Right cardiac atrium (tissue), 5 donors: ENCODE data around the gene KEAP1. TPM values are rescaled to one million over a fixed set of nuclear protein-coding genes. Genes with fewer than 3 reads are reported as not detected.

Experiments used
- ATAC-seq, 2 donors: fragments of 200-7000 bp; cut with Tn5 transposase; one replicate each; pipeline versions ENCODE4 v1.8.0 to v1.9.1; 2020; ENCODE audit warnings: moderate library complexity in 2 of 2, mild to moderate bottlenecking in 1 of 2
- DNase-seq, 3 donors: peaks; one replicate each; pipeline ENCODE4 v3.0.0-alpha.2; 2020
- H3K27ac ChIP-seq: one replicate; pipeline ENCODE4 v1.5.1; 2013; ENCODE audit warnings: mild to moderate bottlenecking, low read length, control low read depth, moderate library complexity
- H3K27me3 ChIP-seq: one replicate; pipeline ENCODE4 v1.6.1; 2013; ENCODE audit not compliant: control insufficient read depth, insufficient read depth
- H3K4me1 ChIP-seq: one replicate; pipeline ENCODE4 v1.6.1; 2013; ENCODE audit warnings: low read length; ENCODE audit not compliant: control insufficient read depth, insufficient read depth
- H3K4me3 ChIP-seq: one replicate; pipeline ENCODE4 v1.5.1; 2013; ENCODE audit warnings: low read length, control low read depth
- H3K9me3 ChIP-seq: one replicate; pipeline ENCODE4 v1.6.1; 2013; ENCODE audit warnings: low read length; ENCODE audit not compliant: control insufficient read depth
- whole genome bisulfite sequencing: extraction: QIAGEN DNeasy Blood & Tissue Kit; methylation state at CpG from one replicate; pipeline ENCODE4 v1.1.7; 2013; 5-methylcytosine and 5-hydroxymethylcytosine counted together
- intact Hi-C, 4 donors: fragments of 100-400 bp; cut with DNase I; formaldehyde crosslinking; loops; one replicate each; pipeline versions ENCODE4 v1.11.0 to v1.14.0; 2022 to 2023
- polyA plus RNA-seq: library from polyadenylated mRNA; stranded (reverse); fragments of 200-250 nt; gene quantifications from one replicate; pipeline ENCODE4 v1.2.3, GENCODE V29; 2013
- total RNA-seq, 4 donors: library from RNA; stranded (reverse); fragmentation: NEBNext Ultra II Directional; extraction: Animal tissue kit (Norgen Biotek cat#: 25700); gene quantifications; one replicate each; pipeline ENCODE4 v1.2.1, GENCODE V29; 2021
- donor health status: healthy with polysubstance abuse.
- donor health status: DM: no; HTN: yes; CAD: no.
- donor health status: DM: no; HTN: no; CAD: no.
- donor health status: DM: no; HTN: yes; CAD: no; lungs with severe emphysema.
- donor health status: DM: yes; HTN: yes; CAD: no.

Gene KEAP1
- total and polyA plus RNA-seq, 5 donors: 48.0 to 74.6 (median 62.1) TPM

DNA sequence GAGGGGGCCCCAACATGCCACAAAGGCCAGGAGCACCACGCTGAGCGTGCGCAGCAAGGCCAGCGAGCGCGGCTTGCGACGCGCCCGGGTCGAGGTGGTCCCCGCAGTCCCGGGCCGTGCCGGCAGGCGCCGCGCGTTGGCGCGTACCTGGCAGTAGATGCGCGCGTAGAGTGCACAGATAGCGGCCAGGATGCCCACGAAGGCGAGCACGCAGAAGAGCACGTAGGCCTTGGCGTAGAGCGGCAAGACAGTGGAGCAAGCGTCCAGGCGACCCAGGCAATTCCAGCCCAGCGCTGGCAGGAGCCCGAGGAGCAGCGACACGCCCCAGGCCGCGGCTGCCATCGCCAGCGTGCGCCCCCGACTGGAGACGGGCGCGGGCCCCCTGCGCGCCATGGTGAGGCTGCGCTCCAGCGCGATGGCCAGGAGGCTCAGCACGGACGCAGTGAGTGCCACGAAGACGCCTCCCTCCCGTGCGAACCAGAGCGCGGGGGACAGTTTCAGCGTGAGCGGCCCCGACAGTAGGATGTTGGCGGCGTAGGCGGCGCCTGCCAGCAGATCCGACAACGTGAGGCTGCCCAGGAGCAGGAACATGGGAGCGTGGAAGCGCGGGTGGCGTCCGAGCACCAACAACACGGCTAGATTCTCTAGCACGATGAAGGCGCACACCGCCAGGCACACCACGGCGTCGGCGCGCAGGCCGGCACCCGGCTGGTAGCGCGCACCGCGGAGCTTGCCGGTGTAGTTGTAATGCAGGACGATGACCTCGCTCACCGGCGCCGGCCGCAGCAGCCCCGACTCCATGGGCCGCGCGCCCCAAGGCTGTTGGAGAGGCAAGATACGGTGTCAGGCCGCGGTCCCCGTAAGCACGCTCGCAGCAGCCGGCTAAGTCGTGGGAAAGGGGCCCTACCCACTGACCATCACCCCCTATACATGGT lies 11.3 kb upstream of the KEAP1 start:
- Histone ChIP-seq H3K4me1 (no peaks in the 10 kb centered on the region), H3K9me3 (no peaks in the 10 kb centered on the region), H3K27ac (no peak overlapping the region), H3K27me3 (no peaks in the 10 kb centered on the region), H3K4me3 (no peak overlapping the region)
- WGBS: 17% methylated on average over 107 of the region's 107 CpGs
- intact Hi-C loops: no loop called here
- ATAC-seq (no peak), DNase-seq (no peak)

DNA sequence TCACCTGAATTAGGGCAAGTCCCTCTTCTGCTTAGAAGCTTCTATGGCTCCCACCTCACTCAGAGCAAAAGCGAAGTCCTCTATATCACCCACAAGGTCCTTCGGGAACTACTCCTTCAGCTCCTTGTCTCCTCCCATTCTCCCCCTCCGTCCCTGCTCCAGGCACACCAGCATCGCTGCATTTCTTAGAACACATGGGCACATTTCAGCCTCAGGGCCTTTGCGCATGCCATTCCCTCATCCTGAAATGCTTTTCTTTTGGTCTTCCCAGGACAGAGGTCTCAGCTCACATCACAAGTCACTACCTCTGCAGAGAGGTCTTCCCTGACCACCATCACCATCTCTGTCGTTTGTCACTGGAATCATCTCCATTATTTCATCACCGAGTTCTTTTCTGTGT lies 10.1 kb upstream of the KEAP1 start:
- DNase-seq (no peak), ATAC-seq (no peak)
- WGBS: 82% methylated on average over 7 of the region's 7 CpGs
- intact Hi-C loops: no loop called here
- no peaks in the 10 kb centered on the region for H3K9me3 ChIP-seq
- no peak overlapping the region for H3K4me3 ChIP-seq
- no peak overlapping the region for H3K27ac ChIP-seq
- no peaks in the 10 kb centered on the region for H3K4me1 ChIP-seq
- no peaks in the 10 kb centered on the region for H3K27me3 ChIP-seq

DNA sequence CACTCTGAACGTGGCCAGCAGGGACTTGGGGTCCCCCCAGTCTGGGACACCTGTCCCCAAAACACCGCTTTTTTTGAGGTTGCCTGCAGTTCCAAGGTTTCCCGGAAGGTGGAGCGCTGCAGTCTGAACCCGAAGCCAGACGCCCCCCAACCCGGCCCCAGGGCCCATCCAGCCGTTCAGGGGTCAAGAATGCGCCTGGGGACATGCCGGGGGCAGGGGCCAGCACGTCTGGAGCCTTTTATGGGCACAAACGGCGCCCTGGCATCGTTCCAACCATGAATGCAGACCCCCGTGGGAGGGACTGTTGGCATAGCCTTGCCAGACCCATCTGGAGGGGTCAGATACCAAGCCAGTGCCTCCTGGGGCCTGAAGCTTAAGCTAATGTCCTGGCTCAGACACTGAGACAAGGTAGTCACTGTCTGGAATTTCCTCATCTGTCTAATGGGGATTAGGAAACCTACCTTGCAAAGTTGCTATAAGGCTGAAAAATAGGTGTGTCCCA lies 7.2 kb upstream of the KEAP1 start:
- ATAC-seq: no peak
- Histone ChIP-seq H3K9me3 (no peaks in the 10 kb centered on the region), H3K4me1 (no peaks in the 10 kb centered on the region), H3K27ac (no peak overlapping the region), H3K27me3 (no peaks in the 10 kb centered on the region), H3K4me3 (no peak overlapping the region)
- intact Hi-C loops: no loop called here
- WGBS: 7% methylated on average over 15 of the region's 15 CpGs
- DNase-seq: peak in 2 of 3 donors; percentile 18 to 65

DNA sequence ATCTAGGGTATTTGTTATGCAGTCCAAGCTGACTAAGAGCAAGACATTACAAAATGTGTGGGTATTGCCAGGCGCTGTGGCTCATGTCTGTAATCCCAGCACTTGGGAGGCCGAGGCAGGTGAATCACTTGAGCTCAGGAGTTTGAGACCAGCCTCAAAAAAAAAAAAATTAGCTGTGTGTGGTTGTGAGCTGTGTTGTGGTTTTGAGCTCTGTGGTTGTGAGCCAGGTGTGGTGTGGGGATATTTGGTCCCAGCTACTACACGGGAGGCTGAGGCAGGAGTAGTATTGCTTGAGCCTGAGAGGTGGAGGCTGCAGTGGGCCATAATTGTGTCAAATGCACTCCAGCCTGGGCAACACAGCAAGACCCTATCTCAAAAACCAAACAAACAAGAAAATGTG lies 5.6 kb upstream of the KEAP1 start:
- WGBS: 87% methylated on average over 3 of the region's 3 CpGs

DNA sequence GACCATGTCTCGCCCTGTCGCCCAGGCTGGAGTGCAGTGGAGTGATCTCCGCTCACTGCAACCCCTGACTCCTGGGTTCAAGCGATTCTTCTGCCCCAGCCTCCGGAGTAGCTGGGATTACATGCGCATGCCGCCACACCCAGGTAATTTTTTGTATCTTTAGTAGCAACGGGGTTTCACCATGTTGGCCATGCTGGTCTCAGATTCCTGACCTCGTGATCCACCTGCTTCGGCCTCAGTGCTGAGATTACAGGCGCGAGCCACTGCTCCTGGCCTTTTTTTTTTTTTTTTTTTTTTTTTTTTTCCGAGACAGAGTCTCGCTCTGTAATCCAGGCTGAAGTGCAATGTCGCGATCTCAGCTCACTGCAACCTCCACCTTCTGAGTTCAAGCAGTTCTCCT lies 4.9 kb upstream of the KEAP1 start:
- H3K4me3 ChIP-seq: no peak overlapping the region
- no peaks in the 10 kb centered on the region for H3K9me3 ChIP-seq
- no peaks in the 10 kb centered on the region for H3K27me3 ChIP-seq
- 90% methylated on average over 16 of the region's 16 CpGs for WGBS
- intact Hi-C loops: loop anchor here in 2 of 4 donors (10.0 kb wide), 2 partner anchors 57 to 67 kb away; partner anchors contain the start of genes CDKN2D (in 1 of the 2) and KRI1 (in 1 of the 2)
- no peak overlapping the region for H3K27ac ChIP-seq
- DNase-seq (no peak), ATAC-seq (no peak)
- no peaks in the 10 kb centered on the region for H3K4me1 ChIP-seq

More for the DNA sequence above, 5.6 kb upstream of the KEAP1 start:
- no peak for ATAC-seq
- DNase-seq: no peak
- Histone ChIP-seq H3K9me3 (no peaks in the 10 kb centered on the region), H3K4me1 (no peaks in the 10 kb centered on the region), H3K27ac (no peak overlapping the region), H3K27me3 (no peaks in the 10 kb centered on the region), H3K4me3 (no peak overlapping the region)
- intact Hi-C loops: loop anchor here in 2 of 4 donors (10.0 kb wide), 2 partner anchors 56 to 66 kb away; partner anchors contain the start of genes CDKN2D (in 1 of the 2) and KRI1 (in 1 of the 2)

DNA sequence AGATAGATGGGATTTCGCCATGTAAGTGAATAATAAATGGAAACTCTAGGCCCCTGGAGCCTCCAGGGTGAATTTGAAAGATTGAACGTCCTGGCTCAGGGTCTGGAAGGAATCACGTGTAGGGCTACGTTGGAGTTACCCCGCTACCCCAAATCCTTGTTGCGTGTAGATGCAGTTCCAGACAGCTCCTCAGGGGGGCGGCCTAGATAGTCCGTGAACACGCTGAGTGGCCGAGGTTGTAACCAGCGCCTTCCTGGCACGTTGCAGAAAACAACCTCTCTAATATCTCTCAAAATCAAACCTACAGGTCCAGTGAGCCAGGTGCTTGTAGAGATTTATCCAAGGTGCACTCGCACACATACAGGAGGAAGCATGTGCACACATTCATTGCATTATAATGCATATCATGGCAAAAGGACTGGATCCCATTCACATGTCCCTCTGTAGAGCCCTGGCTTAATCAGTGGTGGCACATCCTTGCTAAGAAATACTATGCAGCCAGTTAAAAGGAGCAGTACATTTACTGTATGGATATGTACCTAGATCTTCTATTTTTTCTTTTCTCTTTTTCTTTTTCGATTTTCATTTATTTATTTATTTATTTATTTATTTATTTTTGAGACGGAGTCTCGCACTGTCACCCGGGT lies 2.5 kb upstream of the KEAP1 start:
- ATAC-seq (no peak), DNase-seq (peak; percentile 70 to 89 (median 87))
- intact Hi-C loops: loop anchor here in 2 of 4 donors (10.0 kb wide), 2 partner anchors 59 to 69 kb away; partner anchors contain the start of genes CDKN2D (in 1 of the 2) and KRI1 (in 1 of the 2)
- H3K27me3 ChIP-seq: no peaks in the 10 kb centered on the region
- 30% methylated on average over 17 of the region's 17 CpGs for WGBS
- H3K27ac ChIP-seq: no peak overlapping the region
- no peaks in the 10 kb centered on the region for H3K9me3 ChIP-seq
- H3K4me3 ChIP-seq: no peak overlapping the region
- H3K4me1 ChIP-seq: no peaks in the 10 kb centered on the region

DNA sequence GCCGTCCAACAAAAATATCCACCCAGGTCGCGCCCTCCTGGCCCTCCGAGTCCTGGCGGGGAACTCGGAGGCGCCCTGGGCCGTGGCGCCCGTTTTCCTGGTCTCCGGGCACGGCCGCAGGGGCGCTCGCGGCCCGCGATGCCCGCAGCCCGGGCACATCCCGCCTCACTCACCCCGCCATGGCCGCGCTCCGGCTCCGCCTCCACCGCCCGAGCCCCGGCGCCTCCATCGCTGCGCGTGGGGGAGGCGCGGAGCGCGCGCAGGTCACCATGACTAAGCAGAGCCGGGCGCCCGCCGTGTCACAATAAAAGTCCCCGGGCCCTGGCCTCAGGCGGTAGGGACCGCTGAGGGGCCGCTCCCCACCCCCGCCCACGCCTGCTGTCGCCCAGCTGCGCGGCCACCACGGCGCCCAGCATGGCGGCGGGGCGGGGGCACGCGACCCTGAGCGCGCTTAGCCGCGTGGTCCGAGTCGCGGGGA lies 593 bp downstream of the KEAP1 start:
- under 1% methylated on average over 65 of the region's 65 CpGs for WGBS
- Histone ChIP-seq H3K27me3 (no peaks in the 10 kb centered on the region), H3K27ac (peak overlapping the region; percentile 95), H3K9me3 (no peaks in the 10 kb centered on the region), H3K4me1 (no peaks in the 10 kb centered on the region), H3K4me3 (peak overlapping the region; percentile 90)
- peak; percentile 96 to 97 for ATAC-seq
- DNase-seq: peak; percentile 95 to 98 (median 98)
- intact Hi-C loops: loop anchor here in 2 of 4 donors (10.0 kb wide), 2 partner anchors 62 to 72 kb away; partner anchors contain the start of genes CDKN2D (in 1 of the 2) and KRI1 (in 1 of the 2)

DNA sequence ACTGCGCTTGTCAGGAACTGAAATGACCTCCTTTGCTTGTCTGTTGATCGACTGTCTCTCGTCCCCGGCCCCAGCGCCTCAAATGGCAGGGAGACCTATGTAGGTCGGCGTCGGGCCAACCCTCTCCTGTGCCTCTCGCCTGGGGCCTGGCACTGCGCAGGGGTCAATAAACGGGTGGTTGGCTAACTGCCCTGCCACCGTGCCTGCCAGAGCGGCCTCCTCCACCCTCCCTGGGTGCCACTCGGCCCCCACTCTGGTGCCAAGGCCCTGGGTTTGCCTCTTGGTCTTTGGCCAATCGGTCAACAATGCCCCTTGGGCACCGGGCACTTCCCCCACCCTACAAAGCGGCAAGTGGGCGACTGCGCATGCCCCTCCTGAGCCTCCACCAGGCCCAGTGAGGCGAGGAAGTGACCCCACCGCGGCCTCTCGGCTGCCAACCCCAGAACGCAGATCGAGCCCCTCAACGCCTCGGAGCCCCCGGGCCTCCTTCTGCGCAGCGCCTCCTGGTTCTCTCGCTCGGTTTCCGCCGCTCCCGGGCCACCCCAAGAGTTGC lies 1.1 kb downstream of the KEAP1 start:
- Histone ChIP-seq H3K9me3 (no peaks in the 10 kb centered on the region), H3K27me3 (no peaks in the 10 kb centered on the region), H3K4me3 (peak overlapping the region; percentile 90), H3K27ac (peak overlapping the region; percentile 95), H3K4me1 (peaks cover 3% of the 10 kb centered on the region)
- peak; percentile 67 to 74 for ATAC-seq
- intact Hi-C loops: loop anchor here in 2 of 4 donors (10.0 kb wide), 2 partner anchors 63 to 73 kb away; partner anchors contain the start of genes CDKN2D (in 1 of the 2) and KRI1 (in 1 of the 2)
- peak; percentile 79 to 93 (median 93) for DNase-seq
- 1% methylated on average over 35 of the region's 35 CpGs for WGBS

DNA sequence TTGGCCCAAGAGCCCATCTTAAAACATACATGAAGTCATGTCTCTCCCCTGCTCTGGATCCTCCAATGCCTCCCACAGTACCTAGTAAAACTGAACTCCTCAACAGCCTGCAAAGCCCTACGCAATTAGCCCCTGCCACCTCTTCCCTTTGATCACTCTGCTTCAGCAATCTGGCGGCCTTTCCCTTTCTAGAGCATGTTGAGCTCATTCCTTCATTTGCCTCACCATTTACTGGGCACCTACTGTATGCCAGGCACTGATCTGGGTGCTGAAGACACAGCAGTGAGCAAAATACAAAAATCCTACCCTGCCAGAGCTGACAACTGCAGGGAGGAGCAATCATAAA lies 2.9 kb downstream of the KEAP1 start:
- Histone ChIP-seq H3K4me3 (no peak overlapping the region), H3K4me1 (peaks cover 3% of the 10 kb centered on the region), H3K9me3 (no peaks in the 10 kb centered on the region), H3K27ac (no peak overlapping the region), H3K27me3 (no peaks in the 10 kb centered on the region)
- WGBS: 98% methylated on average over 2 of the region's 2 CpGs
- DNase-seq: no peak
- no peak for ATAC-seq
- intact Hi-C loops: loop anchor here in 2 of 4 donors (10.0 kb wide), 2 partner anchors 65 to 75 kb away; partner anchors contain the start of genes CDKN2D (in 1 of the 2) and KRI1 (in 1 of the 2)

DNA sequence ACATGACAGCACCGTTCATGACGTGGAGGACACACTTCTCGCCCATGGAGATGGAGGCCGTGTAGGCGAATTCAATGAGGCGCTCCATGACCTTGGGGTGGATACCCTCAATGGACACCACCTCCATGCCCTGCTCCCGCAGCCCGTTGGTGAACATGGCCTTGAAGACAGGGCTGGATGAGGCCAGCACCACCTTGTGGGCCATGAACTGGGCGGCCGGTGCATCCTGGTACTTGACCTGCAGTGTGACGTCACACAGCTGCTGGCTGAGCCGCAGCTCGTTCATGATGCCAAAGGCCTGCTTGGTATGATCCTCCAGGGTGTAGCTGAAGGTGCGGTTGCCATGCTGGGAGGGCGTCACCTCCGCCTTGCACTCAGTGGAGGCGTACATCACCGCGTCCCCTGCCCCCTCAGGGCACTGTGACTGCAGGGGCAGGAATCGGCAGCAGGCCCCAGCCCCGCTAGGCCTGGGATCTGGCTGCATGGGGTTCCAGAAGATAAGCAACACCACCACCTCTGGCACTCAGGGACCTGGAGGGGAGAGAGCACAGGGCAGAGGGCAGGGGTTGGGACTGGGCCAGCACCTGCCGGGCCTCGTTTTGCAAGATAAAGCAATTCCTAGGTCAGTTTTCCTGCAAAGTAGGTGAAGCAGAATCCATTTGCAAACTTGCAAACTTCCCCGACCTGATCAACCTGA lies 3.5 kb downstream of the KEAP1 start:
- DNase-seq: no peak
- 83% methylated on average over 24 of the region's 24 CpGs for WGBS
- Histone ChIP-seq H3K9me3 (no peaks in the 10 kb centered on the region), H3K27ac (no peak overlapping the region), H3K4me3 (no peak overlapping the region), H3K4me1 (peaks cover 3% of the 10 kb centered on the region), H3K27me3 (no peaks in the 10 kb centered on the region)
- no peak for ATAC-seq
- intact Hi-C loops: loop anchor here in 2 of 4 donors (10.0 kb wide), 2 partner anchors 65 to 75 kb away; partner anchors contain the start of genes CDKN2D (in 1 of the 2) and KRI1 (in 1 of the 2)
